ENCODE measurements around the gene ATP6V0A4. TPM values are rescaled to one million over a fixed set of nuclear protein-coding genes. Genes with fewer than 3 reads are reported as not detected.

Gene ATP6V0A4
- total RNA-seq = 0.33 and 0.38 TPM in 2 replicates

DNA sequence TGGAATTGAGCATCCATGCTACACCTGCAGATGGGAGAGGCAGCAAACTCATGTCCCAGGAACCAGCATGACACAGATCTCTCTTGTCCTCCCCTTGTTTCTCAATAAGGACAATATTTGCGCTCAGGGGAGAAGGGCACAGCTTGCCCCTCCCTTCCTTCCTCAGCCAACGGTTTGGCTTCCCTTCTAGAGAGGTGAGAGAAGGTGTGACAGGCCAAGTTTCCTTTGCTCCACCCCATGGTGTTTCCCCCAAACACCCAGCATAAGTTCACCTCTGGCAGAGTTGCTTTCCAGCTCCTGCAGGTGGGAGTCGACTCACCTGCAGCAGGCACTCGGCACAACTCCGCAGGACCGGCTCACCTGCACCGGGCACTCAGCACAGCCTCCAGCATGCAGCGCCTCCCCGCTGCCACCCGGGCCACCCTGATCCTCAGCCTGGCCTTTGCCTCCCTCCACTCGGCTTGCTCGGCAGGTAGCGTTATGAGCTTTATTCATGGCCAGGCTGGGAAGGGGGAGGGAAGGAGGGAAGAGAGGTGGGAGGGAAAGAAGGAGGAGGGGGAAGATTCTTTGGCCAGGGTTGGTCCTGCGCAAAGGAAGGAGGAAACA lies at the start of gene ATP6V0A4, which contains the start of gene TMEM213:
Gene ATP6V0A4 (minus strand): TSS at position 482 of the 606 bp plus-strand sequence. CDS start 26,949 bp downstream, outside the sequence.
Gene TMEM213 (plus strand): TSS at position 280 of the 606 bp plus-strand sequence. CDS start 111 bp downstream, at position 391.

DNA sequence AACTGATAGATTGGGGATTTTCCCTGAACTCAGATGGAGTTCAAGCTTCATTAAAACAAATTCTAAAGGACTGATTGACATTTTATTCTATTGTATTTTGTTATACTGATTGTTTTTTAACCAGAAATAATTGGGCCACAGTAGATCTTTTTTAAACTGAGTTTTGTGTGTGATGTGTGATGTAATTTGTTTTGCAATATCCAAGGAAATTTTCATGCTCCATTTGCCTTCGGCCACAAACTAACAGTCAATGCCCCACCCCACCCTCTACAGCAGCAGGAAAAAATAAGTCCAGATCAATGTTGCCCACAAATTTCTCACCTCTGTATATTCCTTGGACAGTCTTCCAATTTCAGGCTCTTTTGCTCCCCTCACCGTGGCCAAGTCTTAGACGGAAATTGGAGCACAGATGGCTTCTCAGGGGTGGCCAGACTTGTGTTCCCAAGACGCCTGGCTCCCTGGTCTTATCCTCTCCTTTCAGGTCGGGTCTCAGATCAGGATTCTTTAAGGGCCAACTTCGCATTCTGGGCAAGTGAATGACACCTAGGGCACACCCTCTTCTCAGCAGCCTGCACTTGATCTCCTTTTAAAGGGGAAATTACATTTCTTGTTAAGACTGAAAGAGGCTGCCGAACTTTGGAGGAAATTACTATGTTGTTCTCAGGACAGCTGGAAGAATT lies 97.0 kb downstream of the ATP6V0A4 start, which contains the start of gene SVOPL:
Gene SVOPL (minus strand): TSS at position 506 of the 680 bp plus-strand sequence. CDS start 22,317 bp downstream, outside the sequence.

Other genes with a start within 250 kb of the ATP6V0A4 start
- gene SVOPL, start 96.8 kb downstream of the ATP6V0A4 start, total RNA-seq = not detected in 2 replicates
- not detected in 2 replicates for gene TMEM213, start 202 bp downstream of the ATP6V0A4 start, total RNA-seq
- gene KIAA1549, start 183.2 kb upstream of the ATP6V0A4 start, total RNA-seq = 3.9 and 5.0 TPM in 2 replicates
- gene ZC3HAV1L, start 237.8 kb upstream of the ATP6V0A4 start, total RNA-seq = 29.7 and 33.0 TPM in 2 replicates

Measured in vein endothelial cell (primary cell).